Endodermal cell (in vitro differentiated cells): ENCODE results near the gene SERPINE1. TPM values are rescaled to one million over a fixed set of nuclear protein-coding genes. Genes with fewer than 3 reads are reported as not detected.

Experiments used
- DNase-seq: peaks from one replicate; pipeline ENCODE4 v3.0.0-alpha.2; 2017
- H3K27ac ChIP-seq: 2 replicates; pipeline ENCODE4 v1.5.1; 2013; ENCODE audit warnings: mild to moderate bottlenecking, low read depth, low read length, moderate library complexity
- H3K27me3 ChIP-seq: 2 replicates; pipeline ENCODE4 v1.6.1; 2013; ENCODE audit warnings: mild to moderate bottlenecking, low read length, moderate library complexity; ENCODE audit not compliant: insufficient read depth, control insufficient read depth, poor library complexity, severe bottlenecking
- H3K36me3 ChIP-seq: 2 replicates; pipeline ENCODE4 v1.7.0; 2013; ENCODE audit warnings: mild to moderate bottlenecking, low read length, moderate library complexity; ENCODE audit not compliant: control insufficient read depth, insufficient read depth
- H3K4me1 ChIP-seq: one replicate; pipeline ENCODE4 v1.7.0; 2013; ENCODE audit warnings: low read length; ENCODE audit not compliant: control insufficient read depth, insufficient read depth
- H3K4me3 ChIP-seq: 2 replicates; pipeline ENCODE4 v1.5.1; 2013; ENCODE audit warnings: mild to moderate bottlenecking, low read length, moderate library complexity
- H3K9ac ChIP-seq: 2 replicates; pipeline ENCODE4 v1.6.1; 2013; ENCODE audit warnings: mild to moderate bottlenecking, low read length, moderate library complexity; ENCODE audit not compliant: poor library complexity, severe bottlenecking; ENCODE audit errors: extremely low read depth
- H3K9me3 ChIP-seq: 2 replicates; pipeline ENCODE4 v1.6.1; 2013; ENCODE audit warnings: mild to moderate bottlenecking, low read length, moderate library complexity; ENCODE audit not compliant: control insufficient read depth
- H3K27ac Mint-ChIP-seq: 2 replicates; pipeline ENCODE4 v1.8.0; 2020; ENCODE audit warnings: mixed read lengths
- H3K27me3 Mint-ChIP-seq: 2 replicates; pipeline ENCODE4 v1.8.0; 2021; ENCODE audit warnings: mild to moderate bottlenecking, mixed read lengths; ENCODE audit not compliant: insufficient read depth
- H3K36me3 Mint-ChIP-seq: 2 replicates; pipeline ENCODE4 v1.8.0; 2020; ENCODE audit warnings: low read depth, mixed read lengths
- H3K4me1 Mint-ChIP-seq: 2 replicates; pipeline ENCODE4 v1.8.0; 2020; ENCODE audit warnings: mixed read lengths
- H3K4me3 Mint-ChIP-seq: 2 replicates; pipeline ENCODE4 v1.8.0; 2020; ENCODE audit warnings: mild to moderate bottlenecking, moderate library complexity, mixed read lengths
- H3K9me3 Mint-ChIP-seq: 2 replicates; pipeline ENCODE4 v1.8.0; 2020; ENCODE audit warnings: mild to moderate bottlenecking, mixed read lengths
- CTCF ChIP-seq: fragments of 200-600 bp; sonication (generic); conservative IDR thresholded peaks from 2 replicates; pipeline ENCODE4 v1.5.0; 2021; ENCODE audit warnings: antibody characterized with exemption, mild to moderate bottlenecking
- WGBS, 2 experiments: methylation state at CpG; one replicate each; pipeline versions ENCODE4 v1.1.5 to v1.1.7; 2013; ENCODE audit warnings: missing lambda C conversion rate in 2 of 2, mixed read lengths in 1 of 2; ENCODE audit not compliant: insufficient coverage in 1 of 2, insufficient read length in 1 of 2; 5-methylcytosine and 5-hydroxymethylcytosine counted together
- microRNA-seq: library from miRNA; unstranded; fragments of <30 nt; microRNA quantifications from one replicate; pipeline ENCODE4 v1.2.0, GENCODE V29; 2020; ENCODE audit warnings: borderline microRNAs expressed
- total RNA-seq, 2 donors: library from RNA; stranded (reverse); fragmentation: NEBNext Ultra II Directional in 1 of 2; extraction: Animal tissue kit (Norgen Biotek cat#: 25700) in 1 of 2; gene quantifications; 2 replicates in 1 of 2; 3 replicates in 1 of 2; pipeline ENCODE4 v1.2.1, GENCODE V29; 2021

The SERPINE1 gene
- total RNA-seq, 2 donors from 2014 or later = 0.89 to 4.9 TPM

- WGBS, 2 experiments = 92% methylated on average over 2 to 4 of the region's 4 CpGs
- H3K27me3 ChIP-seq = peaks cover 4% of the 10 kb centered on the region
- Mint-ChIP-seq H3K27ac (no peak overlapping the region), H3K9me3 (no peaks in the 10 kb centered on the region), H3K36me3 (no peaks in the 10 kb centered on the region), H3K27me3 (peaks cover 27% of the 10 kb centered on the region), H3K4me1 (peaks cover 3% of the 10 kb centered on the region), H3K4me3 (no peak overlapping the region)
- TF ChIP-seq CTCF = no peak
- H3K27ac ChIP-seq = no peak overlapping the region
- no peak overlapping the region for H3K4me3 ChIP-seq
- no peaks in the 10 kb centered on the region for H3K4me1 ChIP-seq
- H3K9me3 ChIP-seq = no peaks in the 10 kb centered on the region
- no peaks in the 10 kb centered on the region for H3K36me3 ChIP-seq
- no peak overlapping the region for H3K9ac ChIP-seq
- DNase-seq = no peak
These were observed 60.0 kb downstream of the SERPINE1 start for GRCh38 chr7:101186844-101187428.

Small RNAs within 50 kb of the gene (microRNA-seq; reads per million reads assigned to microRNA genes)
- not detected for gene MIR4653

Other genes with a start within 250 kb of the SERPINE1 start
- gene UFSP1, start 237.4 kb upstream of the SERPINE1 start, total RNA-seq = 1 to 10 TPM; 3.7 to 4.0 TPM
- 10 to 100 TPM in 1 of 2 donors, 1 to 10 TPM in 1; 2.6 to 13.7 TPM for gene ACHE, start 231.2 kb upstream of the SERPINE1 start, total RNA-seq
- 10 to 100 TPM in 1 of 2 donors, 1 to 10 TPM in 1; 7.7 to 24.1 TPM for gene MUC3A, start 177.6 kb upstream of the SERPINE1 start, total RNA-seq
- gene MUC12, start 157.5 kb upstream of the SERPINE1 start, total RNA-seq = 1 to 10 TPM; 2.9 to 3.3 TPM
- gene MUC17, start 107.0 kb upstream of the SERPINE1 start, total RNA-seq = not detected
- 10 to 100 TPM; 16.5 to 23.0 TPM for gene TRIM56, start 41.6 kb upstream of the SERPINE1 start, total RNA-seq
- 10 to 100 TPM; 43.8 to 50.2 TPM for gene AP1S1, start 27.4 kb downstream of the SERPINE1 start, total RNA-seq
- 1 to 10 TPM in 1 of 2 donors, not detected in 1; 2.8 TPM for gene VGF, start 38.5 kb downstream of the SERPINE1 start, total RNA-seq
- under 1 TPM; 0.15 to 0.20 TPM for gene NAT16, start 53.2 kb downstream of the SERPINE1 start, total RNA-seq
- 1 to 10 TPM in 1 of 2 donors, not detected in 1; 1.3 TPM for gene MOGAT3, start 73.9 kb downstream of the SERPINE1 start, total RNA-seq
- gene PLOD3, start 90.5 kb downstream of the SERPINE1 start, total RNA-seq = 10 to 100 TPM; 53.9 to 65.5 TPM
- gene ZNHIT1, start 91.1 kb downstream of the SERPINE1 start, total RNA-seq = 10 to 100 TPM; 56.5 to 61.7 TPM
- 1 to 10 TPM; 6.0 to 7.1 TPM for gene CLDN15, start 110.7 kb downstream of the SERPINE1 start, total RNA-seq
- gene FIS1, start 118.0 kb downstream of the SERPINE1 start, total RNA-seq = 100 to 1,000 TPM in 1 of 2 donors, 10 to 100 TPM in 1; 99.9 to 102 TPM
- 10 to 100 TPM; 39.0 to 44.0 TPM for gene IFT22, start 194.7 kb downstream of the SERPINE1 start, total RNA-seq
- gene COL26A1, start 235.8 kb downstream of the SERPINE1 start, total RNA-seq = 10 to 100 TPM; 41.2 to 47.0 TPM